ENCODE results near the gene FAM107A. TPM values are rescaled to one million over a fixed set of nuclear protein-coding genes. Genes with fewer than 3 reads are reported as not detected.

The FAM107A gene
- total RNA-seq, 4 donors from 2014 or later, result 62.3 to 137 (median 83.3) TPM

DNA sequence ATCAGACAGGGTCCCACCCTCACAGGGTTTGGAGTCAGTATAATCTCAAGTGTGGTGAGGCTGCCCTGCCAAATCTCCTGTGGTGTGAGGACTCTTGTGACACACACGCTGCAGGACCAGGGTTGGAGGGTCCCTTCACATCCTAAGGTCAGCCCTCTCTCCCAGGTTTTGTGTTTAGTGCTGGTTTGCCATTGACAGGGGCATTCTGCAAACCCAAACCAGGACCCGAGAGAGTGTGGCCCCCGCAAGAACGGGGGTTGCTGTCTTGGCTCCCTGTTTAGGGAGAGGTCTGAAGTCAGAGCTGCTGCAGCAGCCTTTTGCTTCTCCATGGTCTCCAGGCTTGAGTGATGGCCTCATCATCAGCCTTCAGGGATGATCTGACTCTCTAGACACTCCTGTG, 14.7 kb downstream of the FAM107A start:
- DNase-seq, result no peak
- no peaks in the 10 kb centered on the region for H3K27me3 ChIP-seq
- intact Hi-C loops (cut with DNase I), result no loop called here
- peaks cover 5 to 6% of the 10 kb centered on the region in 2 donors for H3K4me1 ChIP-seq
- TF ChIP-seq, protein P1, sequence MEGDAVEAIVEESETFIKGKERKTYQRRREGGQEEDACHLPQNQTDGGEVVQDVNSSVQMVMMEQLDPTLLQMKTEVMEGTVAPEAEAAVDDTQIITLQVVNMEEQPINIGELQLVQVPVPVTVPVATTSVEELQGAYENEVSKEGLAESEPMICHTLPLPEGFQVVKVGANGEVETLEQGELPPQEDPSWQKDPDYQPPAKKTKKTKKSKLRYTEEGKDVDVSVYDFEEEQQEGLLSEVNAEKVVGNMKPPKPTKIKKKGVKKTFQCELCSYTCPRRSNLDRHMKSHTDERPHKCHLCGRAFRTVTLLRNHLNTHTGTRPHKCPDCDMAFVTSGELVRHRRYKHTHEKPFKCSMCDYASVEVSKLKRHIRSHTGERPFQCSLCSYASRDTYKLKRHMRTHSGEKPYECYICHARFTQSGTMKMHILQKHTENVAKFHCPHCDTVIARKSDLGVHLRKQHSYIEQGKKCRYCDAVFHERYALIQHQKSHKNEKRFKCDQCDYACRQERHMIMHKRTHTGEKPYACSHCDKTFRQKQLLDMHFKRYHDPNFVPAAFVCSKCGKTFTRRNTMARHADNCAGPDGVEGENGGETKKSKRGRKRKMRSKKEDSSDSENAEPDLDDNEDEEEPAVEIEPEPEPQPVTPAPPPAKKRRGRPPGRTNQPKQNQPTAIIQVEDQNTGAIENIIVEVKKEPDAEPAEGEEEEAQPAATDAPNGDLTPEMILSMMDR (IDR thresholded peaks at IDR 0.05), result no peak
- no peak for TF ChIP-seq POLR2A (IDR thresholded peaks at IDR 0.05)
- WGBS, 2 donors, result 75 to 77% methylated on average over 1 to 4 of the region's 4 CpGs
- no peak overlapping the region for H3K4me3 ChIP-seq (replicated peaks in 1 of 3)
- H3K36me3 ChIP-seq, result peaks cover 0 to 17% of the 10 kb centered on the region in 2 donors
- no peaks in the 10 kb centered on the region for H3K9me3 ChIP-seq
- no peak overlapping the region for H3K27ac ChIP-seq

DNA sequence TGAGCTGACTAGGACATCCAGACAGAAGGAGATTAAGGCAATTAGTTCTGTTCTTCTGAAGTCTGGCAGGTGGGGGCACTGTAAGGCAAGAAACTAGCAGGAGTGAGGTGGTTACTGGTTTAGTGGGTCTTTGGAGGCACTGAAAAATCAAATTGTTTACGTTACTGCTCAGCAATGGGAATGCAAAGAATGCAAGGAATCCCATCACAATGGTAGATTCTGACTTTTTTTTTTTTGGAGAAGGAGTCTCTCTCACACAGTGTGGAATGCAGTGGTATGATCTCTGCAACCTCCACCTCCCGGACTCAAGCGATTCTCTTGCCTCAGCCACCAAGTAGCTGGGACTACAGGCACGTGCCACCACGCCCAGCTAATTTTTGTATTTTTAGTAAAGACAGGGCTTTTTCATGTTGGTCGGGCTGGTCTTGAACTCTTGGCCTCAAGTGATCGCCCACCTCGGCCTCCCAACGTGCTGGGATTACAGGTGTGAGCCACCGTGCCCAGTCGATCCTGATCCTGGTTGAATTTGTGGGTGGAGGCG, 16.4 kb downstream of the FAM107A start:
- WGBS, 2 donors, result 49 to 57% methylated on average over 12 of the region's 12 CpGs

DNA sequence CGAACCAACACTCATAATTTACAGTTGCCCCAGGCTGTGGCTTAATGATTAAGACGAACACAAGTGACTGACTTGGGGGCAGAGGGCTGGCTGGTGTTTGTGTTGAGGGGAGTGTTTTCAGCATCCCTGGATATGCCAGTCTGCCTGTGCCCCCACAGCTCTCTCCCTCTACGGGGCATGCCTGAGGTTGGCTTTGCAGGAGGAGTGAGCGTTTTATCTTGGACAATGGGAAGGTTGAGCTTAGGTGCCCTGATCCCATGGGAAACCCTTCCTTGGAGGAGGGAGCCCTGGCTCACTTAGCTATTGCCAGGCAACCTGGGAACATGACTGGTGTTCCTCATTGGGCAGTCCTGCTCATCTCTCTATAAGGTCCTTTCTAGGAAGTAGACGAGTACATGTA, 17.6 kb downstream of the FAM107A start:
- no peaks in the 10 kb centered on the region for H3K36me3 ChIP-seq
- no peaks in the 10 kb centered on the region for H3K27me3 ChIP-seq
- TF ChIP-seq, protein P1 (IDR thresholded peaks at IDR 0.05), result no peak
- TF ChIP-seq POLR2A (IDR thresholded peaks at IDR 0.05), result no peak
- peaks cover 5 to 6% of the 10 kb centered on the region in 2 donors for H3K4me1 ChIP-seq
- no peak for DNase-seq
- intact Hi-C loops (cut with DNase I), result no loop called here
- no peaks in the 10 kb centered on the region for H3K9me3 ChIP-seq
- no peak overlapping the region for H3K27ac ChIP-seq
- 81 to 86% methylated on average over 5 of the region's 5 CpGs for WGBS, 2 donors
- no peak overlapping the region for H3K4me3 ChIP-seq (replicated peaks in 1 of 3)

More for the DNA sequence above, 16.4 kb downstream of the FAM107A start:
- TF ChIP-seq, protein P1 (IDR thresholded peaks at IDR 0.05), result peak in 4 of 6 experiments; percentile 46 to 78 (median 67)
- no peak for TF ChIP-seq POLR2A (IDR thresholded peaks at IDR 0.05)
- H3K4me3 ChIP-seq (replicated peaks in 1 of 3), result no peak overlapping the region
- peak; percentile 58 to 76 for DNase-seq
- H3K36me3 ChIP-seq, result peaks cover 0 to 3% of the 10 kb centered on the region in 2 donors
- H3K27me3 ChIP-seq, result no peaks in the 10 kb centered on the region
- intact Hi-C loops (cut with DNase I), result no loop called here
- H3K4me1 ChIP-seq, result peaks cover 5 to 6% of the 10 kb centered on the region in 2 donors
- H3K27ac ChIP-seq, result peak overlapping the region; percentile 37 to 80 (median 70)
- no peaks in the 10 kb centered on the region for H3K9me3 ChIP-seq

GRCh38 chr3:58557491-58557890, 19.7 kb downstream of the FAM107A start:
- Histone ChIP-seq H3K4me1 (peaks cover 5 to 6% of the 10 kb centered on the region in 2 donors), H3K27me3 (no peaks in the 10 kb centered on the region), H3K9me3 (no peaks in the 10 kb centered on the region), H3K36me3 (no peaks in the 10 kb centered on the region), H3K27ac (no peak overlapping the region), H3K4me3 (replicated peaks in 1 of 3) (no peak overlapping the region)
- WGBS, 2 donors, result 84 to 88% methylated on average over 6 of the region's 6 CpGs
- TF ChIP-seq, protein P1 (IDR thresholded peaks at IDR 0.05), result no peak
- no peak for TF ChIP-seq POLR2A (IDR thresholded peaks at IDR 0.05)
- DNase-seq, result no peak
- intact Hi-C loops (cut with DNase I), result no loop called here

DNA sequence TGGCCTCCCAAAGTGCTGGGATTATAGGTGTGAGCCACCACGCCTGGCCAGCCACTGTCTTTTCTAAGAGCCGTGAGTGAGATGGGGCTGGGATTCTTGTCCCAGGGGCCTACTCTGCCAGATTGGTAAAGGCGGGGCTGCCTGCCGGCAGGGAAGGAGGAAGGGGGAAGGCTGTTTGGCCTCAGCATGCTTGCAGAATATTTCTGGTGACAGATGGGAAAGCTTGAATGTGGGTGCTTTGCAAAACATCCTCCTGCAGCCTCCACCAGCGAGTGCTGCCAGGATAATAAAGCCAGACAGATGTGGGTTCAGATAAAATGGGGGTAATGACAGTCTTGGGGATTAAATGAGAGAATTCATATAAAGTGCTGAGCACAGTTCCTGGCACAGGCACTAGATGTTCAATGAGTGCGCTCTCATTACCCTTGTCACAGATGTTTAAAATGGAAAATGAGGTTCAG, 20.4 kb downstream of the FAM107A start:
- Histone ChIP-seq H3K36me3 (no peaks in the 10 kb centered on the region), H3K4me3 (replicated peaks in 1 of 3) (no peak overlapping the region), H3K27me3 (no peaks in the 10 kb centered on the region), H3K27ac (no peak overlapping the region), H3K9me3 (no peaks in the 10 kb centered on the region), H3K4me1 (peaks cover 5 to 6% of the 10 kb centered on the region in 2 donors)
- intact Hi-C loops (cut with DNase I), result no loop called here
- WGBS, 2 donors, result 61 to 69% methylated on average over 6 of the region's 6 CpGs
- TF ChIP-seq, protein P1 (IDR thresholded peaks at IDR 0.05), result no peak
- no peak for DNase-seq

Data from thyroid gland (tissue), 4 donors.